ENCODE results near the gene DCAF7.

The DCAF7 gene

DNA sequence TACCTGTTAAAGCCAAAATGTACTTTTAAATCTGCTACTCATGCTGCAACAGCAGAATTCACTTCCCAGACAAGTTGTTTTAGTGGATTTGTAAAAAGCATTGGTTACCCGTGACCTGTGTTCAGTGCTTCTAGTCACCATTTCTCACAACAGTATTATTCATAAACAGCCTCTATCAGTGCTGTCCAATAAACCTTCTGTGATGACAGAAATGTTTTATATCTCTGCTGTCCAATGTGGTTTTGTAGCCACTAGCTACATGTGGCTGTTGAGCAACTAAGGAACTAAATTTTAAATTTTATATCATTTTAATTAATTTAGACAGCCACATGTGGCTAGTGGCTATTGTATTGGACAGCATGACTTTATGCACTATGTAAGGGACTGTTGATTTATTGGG, 84.5 kb downstream of the DCAF7 start:
- TF ChIP-seq ZFX (IDR thresholded peaks at IDR 0.05) = no peak
- TF ChIP-seq, protein P1, sequence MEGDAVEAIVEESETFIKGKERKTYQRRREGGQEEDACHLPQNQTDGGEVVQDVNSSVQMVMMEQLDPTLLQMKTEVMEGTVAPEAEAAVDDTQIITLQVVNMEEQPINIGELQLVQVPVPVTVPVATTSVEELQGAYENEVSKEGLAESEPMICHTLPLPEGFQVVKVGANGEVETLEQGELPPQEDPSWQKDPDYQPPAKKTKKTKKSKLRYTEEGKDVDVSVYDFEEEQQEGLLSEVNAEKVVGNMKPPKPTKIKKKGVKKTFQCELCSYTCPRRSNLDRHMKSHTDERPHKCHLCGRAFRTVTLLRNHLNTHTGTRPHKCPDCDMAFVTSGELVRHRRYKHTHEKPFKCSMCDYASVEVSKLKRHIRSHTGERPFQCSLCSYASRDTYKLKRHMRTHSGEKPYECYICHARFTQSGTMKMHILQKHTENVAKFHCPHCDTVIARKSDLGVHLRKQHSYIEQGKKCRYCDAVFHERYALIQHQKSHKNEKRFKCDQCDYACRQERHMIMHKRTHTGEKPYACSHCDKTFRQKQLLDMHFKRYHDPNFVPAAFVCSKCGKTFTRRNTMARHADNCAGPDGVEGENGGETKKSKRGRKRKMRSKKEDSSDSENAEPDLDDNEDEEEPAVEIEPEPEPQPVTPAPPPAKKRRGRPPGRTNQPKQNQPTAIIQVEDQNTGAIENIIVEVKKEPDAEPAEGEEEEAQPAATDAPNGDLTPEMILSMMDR (conservative IDR thresholded peaks at IDR 0.05) = no peak
- no peak overlapping the region for H3K27ac ChIP-seq

DNA sequence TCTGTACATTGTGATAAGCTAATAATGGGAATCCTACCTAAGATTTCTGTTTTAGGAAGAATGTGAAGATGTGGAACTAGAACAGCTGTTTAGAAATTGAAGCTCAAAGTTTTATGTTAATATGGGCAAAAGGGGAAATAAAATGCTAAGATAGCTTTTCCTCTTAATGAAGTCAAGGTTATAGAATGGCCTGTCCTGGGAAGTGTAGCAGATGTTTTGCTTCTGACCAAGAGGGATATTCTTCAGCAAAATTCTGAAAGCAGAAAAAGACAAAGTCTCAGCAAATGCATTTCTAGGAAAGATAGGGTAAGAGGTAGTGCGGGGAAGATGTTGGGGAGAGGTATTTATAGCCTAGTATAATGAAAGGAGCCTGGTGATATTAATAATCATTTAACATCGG, 85.0 kb downstream of the DCAF7 start:
- TF ChIP-seq, protein P1 (conservative IDR thresholded peaks at IDR 0.05) = no peak
- TF ChIP-seq ZFX (IDR thresholded peaks at IDR 0.05) = no peak
- no peak overlapping the region for H3K27ac ChIP-seq

- no peak for TF ChIP-seq ZFX (IDR thresholded peaks at IDR 0.05)
- TF ChIP-seq, protein P1 (conservative IDR thresholded peaks at IDR 0.05) = no peak
- H3K27ac ChIP-seq = no peak overlapping the region
Measured at GRCh38 chr17:63635787-63636186, 85.5 kb downstream of the DCAF7 start.

DNA sequence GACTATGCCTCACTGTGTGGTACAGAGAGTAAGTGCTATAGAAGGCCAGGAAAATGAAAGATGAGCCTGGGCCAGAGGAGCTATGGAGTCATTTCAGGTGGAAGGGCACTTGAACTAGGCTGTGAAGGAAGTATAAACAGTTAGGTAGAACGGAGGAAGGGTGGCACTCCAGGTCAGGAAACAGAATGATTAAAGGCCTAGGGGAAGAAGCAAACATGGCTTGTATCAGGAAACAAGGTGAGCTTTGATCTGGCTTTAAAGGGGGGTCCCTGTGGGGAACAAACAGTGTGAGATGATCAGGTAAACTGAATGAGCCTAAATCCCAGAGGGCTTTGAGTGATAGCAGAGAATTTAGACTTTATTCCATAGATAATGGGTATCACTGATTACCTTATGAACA, 88.8 kb downstream of the DCAF7 start:
- no peak overlapping the region for H3K27ac ChIP-seq
- TF ChIP-seq, protein P1 (conservative IDR thresholded peaks at IDR 0.05) = no peak
- no peak for TF ChIP-seq ZFX (IDR thresholded peaks at IDR 0.05)

DNA sequence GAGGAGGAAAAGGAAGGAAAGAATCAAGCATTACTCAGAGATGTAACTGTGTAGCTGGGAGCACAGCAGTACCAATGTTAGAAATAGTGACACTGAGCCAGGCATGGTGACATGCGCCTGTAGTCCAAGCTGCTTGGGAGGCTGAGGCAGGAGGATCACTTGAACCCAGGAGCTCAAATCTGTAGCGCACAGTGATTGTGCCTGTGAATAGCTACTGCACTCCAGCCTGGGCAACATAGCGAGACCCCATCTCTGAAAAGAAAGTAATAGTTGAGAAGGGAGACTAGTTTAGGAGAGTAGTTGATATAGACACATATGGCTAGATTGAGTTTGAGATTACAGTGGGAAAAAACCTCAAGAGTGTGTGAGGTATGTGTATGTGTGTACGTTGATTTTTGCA, 89.8 kb downstream of the DCAF7 start:
- TF ChIP-seq, protein P1 (conservative IDR thresholded peaks at IDR 0.05) = no peak
- TF ChIP-seq ZFX (IDR thresholded peaks at IDR 0.05) = no peak
- H3K27ac ChIP-seq = no peak overlapping the region

- no peak for TF ChIP-seq ZFX (IDR thresholded peaks at IDR 0.05)
- TF ChIP-seq, protein P1 (conservative IDR thresholded peaks at IDR 0.05) = no peak
- H3K27ac ChIP-seq = no peak overlapping the region
Measured at GRCh38 chr17:63641692-63642448, 91.6 kb downstream of the DCAF7 start.
